PC-3 (cell line): ENCODE data around the gene PDE6G.

Source experiments
- CTCF ChIP-seq: fragments of 300-600 bp; sonication (generic); conservative IDR thresholded peaks from 2 replicates; pipeline ENCODE4 v1.5.1; 2017; ENCODE audit warnings: antibody characterized with exemption, low read depth, mild to moderate bottlenecking, low read length
- EZH2 ChIP-seq: fragments of 300-600 bp; sonication (generic); IDR thresholded peaks from one replicate; pipeline ENCODE4 v1.6.1; 2017; ENCODE audit warnings: antibody characterized with exemption, mild to moderate bottlenecking, low read length; ENCODE audit not compliant: unreplicated experiment
- EZH2phosphoT487 ChIP-seq: fragments of 300-600 bp; sonication (generic); IDR thresholded peaks from 2 replicates; pipeline ENCODE4 v1.6.1; 2018; ENCODE audit warnings: mild to moderate bottlenecking, antibody characterized with exemption, low read length, borderline replicate concordance

GRCh38 chr17:81690549-81690948, 34.2 kb upstream of the PDE6G start:
- TF ChIP-seq CTCF: no peak
- TF ChIP-seq EZH2: no peak
- TF ChIP-seq EZH2phosphoT487: no peak
